ENCODE measurements around the gene SELL.

SELL gene

GRCh38 chr1:169745015-169745861 is 33.8 kb upstream of the SELL start:
- H3K4me3 ChIP-seq (ENCODE audit: low read depth, low read length) = no peak overlapping the region
- DNase-seq (ENCODE audit: low read depth) = no peak
- no peak for TF ChIP-seq MAX (IDR thresholded peaks at IDR 0.05; ENCODE audit: low read depth, low read length)
- TF ChIP-seq POLR2A (IDR thresholded peaks at IDR 0.05; ENCODE audit: extremely low read depth, insufficient read length) = no peak
- no peak for TF ChIP-seq CTCF (IDR thresholded peaks at IDR 0.05; ENCODE audit: low read depth, low read length)
- TF ChIP-seq MYC (IDR thresholded peaks at IDR 0.05; ENCODE audit: low read depth, low read length) = no peak

GRCh38 chr1:169741666-169742394 is 30.4 kb upstream of the SELL start:
- no peak overlapping the region for H3K4me3 ChIP-seq (ENCODE audit: low read depth, low read length)
- TF ChIP-seq CTCF (IDR thresholded peaks at IDR 0.05; ENCODE audit: low read depth, low read length) (no peak), POLR2A (IDR thresholded peaks at IDR 0.05; ENCODE audit: extremely low read depth, insufficient read length) (no peak), MYC (IDR thresholded peaks at IDR 0.05; ENCODE audit: low read depth, low read length) (no peak), MAX (IDR thresholded peaks at IDR 0.05; ENCODE audit: low read depth, low read length) (no peak)
- no peak for DNase-seq (ENCODE audit: low read depth)

GRCh38 chr1:169739980-169740379 is 28.6 kb upstream of the SELL start:
- H3K4me3 ChIP-seq (ENCODE audit: low read depth, low read length) = no peak overlapping the region
- DNase-seq (ENCODE audit: low read depth) = no peak
- no peak for TF ChIP-seq MAX (IDR thresholded peaks at IDR 0.05; ENCODE audit: low read depth, low read length)
- no peak for TF ChIP-seq POLR2A (IDR thresholded peaks at IDR 0.05; ENCODE audit: extremely low read depth, insufficient read length)
- no peak for TF ChIP-seq CTCF (IDR thresholded peaks at IDR 0.05; ENCODE audit: low read depth, low read length)
- TF ChIP-seq MYC (IDR thresholded peaks at IDR 0.05; ENCODE audit: low read depth, low read length) = no peak

- DNase-seq (ENCODE audit: low read depth) = no peak
Measured at GRCh38 chr1:169733924-169734323, 22.5 kb upstream of the SELL start, which contains the start of gene SELE. Gene SELE, minus strand, starts transcription at chr1:169734079. Its CDS starts 467 bp downstream, at chr1:169733612.

More at GRCh38 chr1:169733924-169734323, 22.5 kb upstream of the SELL start, which contains the start of gene SELE:
- TF ChIP-seq POLR2A (IDR thresholded peaks at IDR 0.05; ENCODE audit: extremely low read depth, insufficient read length) = no peak
- no peak for TF ChIP-seq MAX (IDR thresholded peaks at IDR 0.05; ENCODE audit: low read depth, low read length)
- TF ChIP-seq CTCF (IDR thresholded peaks at IDR 0.05; ENCODE audit: low read depth, low read length) = no peak
- no peak for TF ChIP-seq MYC (IDR thresholded peaks at IDR 0.05; ENCODE audit: low read depth, low read length)
- H3K4me3 ChIP-seq (ENCODE audit: low read depth, low read length) = no peak within 1 kb of the TSS
